ENCODE data around the gene FBXW7.

GRCh38 chr4:152572417-152573086 is 36.7 kb upstream of the FBXW7 start:
- TF ChIP-seq CTCF (IDR thresholded peaks at IDR 0.05) (no peak), MAX (IDR thresholded peaks at IDR 0.05; ENCODE audit: low read depth) (no peak), REST (IDR thresholded peaks at IDR 0.05; ENCODE audit: low read depth, low read length) (no peak), TCF12 (IDR thresholded peaks at IDR 0.05) (no peak), TAF1 (IDR thresholded peaks at IDR 0.05; ENCODE audit: borderline replicate concordance, low read depth, low read length) (no peak), JUND (IDR thresholded peaks at IDR 0.05) (no peak)
